Measurements from ENCODE around the gene SLX4IP.

SLX4IP gene

GRCh38 chr20:10428008-10428407, 7.1 kb upstream of the SLX4IP start:
- DNase-seq (ENCODE audit: low spot score), result no peak

- DNase-seq (ENCODE audit: low spot score), result no peak
Measured at GRCh38 chr20:10429443-10429981, 5.6 kb upstream of the SLX4IP start.

GRCh38 chr20:10430000-10430466, 5.1 kb upstream of the SLX4IP start:
- DNase-seq (ENCODE audit: low spot score), result no peak

GRCh38 chr20:10430704-10431103, 4.4 kb upstream of the SLX4IP start:
- no peak for DNase-seq (ENCODE audit: low spot score)

GRCh38 chr20:10432079-10432478, 3.0 kb upstream of the SLX4IP start:
- DNase-seq (ENCODE audit: low spot score), result no peak

GRCh38 chr20:10433014-10433622, 2.0 kb upstream of the SLX4IP start:
- peak; percentile 20 for DNase-seq (ENCODE audit: low spot score)

- peak; percentile 24 for DNase-seq (ENCODE audit: low spot score)
Measured at GRCh38 chr20:10433623-10434466, 1.3 kb upstream of the SLX4IP start, which contains the start of gene MKKS. TSS of gene MKKS (minus strand) at chr20:10434222. CDS start at chr20:10413514, 20,708 bp downstream.

- peak; percentile 100 for DNase-seq (ENCODE audit: low spot score)
Measured at GRCh38 chr20:10434467-10434831, 656 bp upstream of the SLX4IP start.

- no peak for DNase-seq (ENCODE audit: low spot score)
Measured at GRCh38 chr20:10436053-10436699, 1.1 kb downstream of the SLX4IP start.

- DNase-seq (ENCODE audit: low spot score), result no peak
Measured at GRCh38 chr20:10438217-10438616, 3.1 kb downstream of the SLX4IP start.

GRCh38 chr20:10443936-10444335, 8.8 kb downstream of the SLX4IP start:
- DNase-seq (ENCODE audit: low spot score), result no peak

GRCh38 chr20:10445758-10446157, 10.7 kb downstream of the SLX4IP start:
- no peak for DNase-seq (ENCODE audit: low spot score)

- DNase-seq (ENCODE audit: low spot score), result no peak
Measured at GRCh38 chr20:10447028-10447427, 11.9 kb downstream of the SLX4IP start.

- no peak for DNase-seq (ENCODE audit: low spot score)
Measured at GRCh38 chr20:10448270-10449156, 13.4 kb downstream of the SLX4IP start.

- DNase-seq (ENCODE audit: low spot score), result no peak
Measured at GRCh38 chr20:10449270-10449669, 14.2 kb downstream of the SLX4IP start.

- peak; percentile 64 for DNase-seq (ENCODE audit: low spot score)
Measured at GRCh38 chr20:10453241-10453640, 18.1 kb downstream of the SLX4IP start.

GRCh38 chr20:10454151-10454750, 19.1 kb downstream of the SLX4IP start:
- no peak for DNase-seq (ENCODE audit: low spot score)

GRCh38 chr20:10461495-10461894, 26.4 kb downstream of the SLX4IP start:
- no peak for DNase-seq (ENCODE audit: low spot score)

GRCh38 chr20:10462516-10462915, 27.4 kb downstream of the SLX4IP start:
- no peak for DNase-seq (ENCODE audit: low spot score)

- DNase-seq (ENCODE audit: low spot score), result no peak
Measured at GRCh38 chr20:10463622-10464021, 28.5 kb downstream of the SLX4IP start.

GRCh38 chr20:10465135-10465534, 30.0 kb downstream of the SLX4IP start:
- DNase-seq (ENCODE audit: low spot score), result no peak
